ENCODE measurements around the gene KTN1.

DNA sequence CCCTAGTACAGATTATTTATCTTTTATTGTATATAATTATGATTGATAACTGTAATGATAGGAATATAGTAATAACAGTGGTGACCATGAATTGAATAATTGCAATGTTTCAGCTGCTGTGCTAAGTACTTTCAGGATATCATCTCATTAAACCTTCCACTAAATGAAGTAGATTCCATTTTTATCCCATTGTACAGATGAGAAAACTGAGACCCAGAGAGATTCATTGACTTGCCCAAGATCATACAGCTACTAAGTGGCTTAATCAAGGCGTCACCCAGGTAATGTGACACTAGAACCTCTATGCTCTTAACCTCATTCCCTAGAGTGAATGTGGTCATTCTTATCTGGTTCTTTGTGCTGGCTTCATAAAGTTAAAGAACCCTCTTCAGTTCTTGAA lies 124.6 kb downstream of the KTN1 start:
- TF ChIP-seq EZH2 (IDR thresholded peaks at IDR 0.05; ENCODE audit: insufficient read depth, poor library complexity, severe bottlenecking) (no peak), EZH2phosphoT487 (IDR thresholded peaks at IDR 0.05; ENCODE audit: insufficient read depth, low read depth) (no peak)

Measured in GM23248 (cell line).